Sigmoid colon (tissue), 4 donors: ENCODE measurements around the gene UGT1A6.

Source experiments
- EP300 ChIP-seq, 4 donors: sonication (generic); formaldehyde crosslinking; IDR thresholded peaks; one replicate each; pipeline ENCODE4 v1.6.1; 2017; ENCODE audit warnings: antibody characterized with exemption in 4 of 4
- TF ChIP-seq, protein P1 (sequence below), 4 experiments: fragments of 450-650 bp in 3 of 4; fragments of 200-600 bp in 1 of 4; IDR thresholded peaks; one replicate each; pipeline ENCODE4 v1.5.1; 2016 to 2019; ENCODE audit warnings: antibody characterized with exemption in 4 of 4, mild to moderate bottlenecking in 3 of 4, moderate library complexity in 2 of 4

DNA sequence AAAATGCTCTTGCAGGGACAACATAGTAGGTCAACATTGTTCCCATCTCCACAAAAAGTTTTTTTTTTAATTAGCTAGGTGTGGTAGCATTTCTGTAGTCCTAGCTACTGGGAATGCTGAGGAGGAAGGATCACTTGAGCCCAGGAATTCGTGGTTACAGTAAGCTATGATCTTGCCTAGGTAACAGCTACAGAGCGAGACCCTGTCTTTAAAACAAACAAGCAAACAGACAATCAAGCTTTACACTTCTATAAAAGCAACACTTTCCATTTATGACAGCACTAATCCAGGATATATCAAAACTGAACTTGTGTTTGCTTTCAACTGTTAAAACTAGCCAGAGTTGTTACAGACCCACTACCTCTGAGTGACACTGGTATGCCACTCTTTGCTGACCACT lies 48.2 kb downstream of the UGT1A6 start:
- TF ChIP-seq EP300 (IDR thresholded peaks at IDR 0.05): no peak
- TF ChIP-seq, protein P1, sequence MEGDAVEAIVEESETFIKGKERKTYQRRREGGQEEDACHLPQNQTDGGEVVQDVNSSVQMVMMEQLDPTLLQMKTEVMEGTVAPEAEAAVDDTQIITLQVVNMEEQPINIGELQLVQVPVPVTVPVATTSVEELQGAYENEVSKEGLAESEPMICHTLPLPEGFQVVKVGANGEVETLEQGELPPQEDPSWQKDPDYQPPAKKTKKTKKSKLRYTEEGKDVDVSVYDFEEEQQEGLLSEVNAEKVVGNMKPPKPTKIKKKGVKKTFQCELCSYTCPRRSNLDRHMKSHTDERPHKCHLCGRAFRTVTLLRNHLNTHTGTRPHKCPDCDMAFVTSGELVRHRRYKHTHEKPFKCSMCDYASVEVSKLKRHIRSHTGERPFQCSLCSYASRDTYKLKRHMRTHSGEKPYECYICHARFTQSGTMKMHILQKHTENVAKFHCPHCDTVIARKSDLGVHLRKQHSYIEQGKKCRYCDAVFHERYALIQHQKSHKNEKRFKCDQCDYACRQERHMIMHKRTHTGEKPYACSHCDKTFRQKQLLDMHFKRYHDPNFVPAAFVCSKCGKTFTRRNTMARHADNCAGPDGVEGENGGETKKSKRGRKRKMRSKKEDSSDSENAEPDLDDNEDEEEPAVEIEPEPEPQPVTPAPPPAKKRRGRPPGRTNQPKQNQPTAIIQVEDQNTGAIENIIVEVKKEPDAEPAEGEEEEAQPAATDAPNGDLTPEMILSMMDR (IDR thresholded peaks at IDR 0.05): no peak
